SK-N-DZ (cell line): Measurements from ENCODE around the gene TNRC6C.
"Not testable (repeated sequence)": the region's sequence is repeated elsewhere in the genome, so short reads cannot be mapped to it uniquely, and the experiment has no call there.

ENCODE experiments used
- DNase-seq: peaks from one replicate; pipeline ENCODE4 v3.0.0-alpha.2; 2015; ENCODE audit warnings: low spot score

The TNRC6C gene

DNA sequence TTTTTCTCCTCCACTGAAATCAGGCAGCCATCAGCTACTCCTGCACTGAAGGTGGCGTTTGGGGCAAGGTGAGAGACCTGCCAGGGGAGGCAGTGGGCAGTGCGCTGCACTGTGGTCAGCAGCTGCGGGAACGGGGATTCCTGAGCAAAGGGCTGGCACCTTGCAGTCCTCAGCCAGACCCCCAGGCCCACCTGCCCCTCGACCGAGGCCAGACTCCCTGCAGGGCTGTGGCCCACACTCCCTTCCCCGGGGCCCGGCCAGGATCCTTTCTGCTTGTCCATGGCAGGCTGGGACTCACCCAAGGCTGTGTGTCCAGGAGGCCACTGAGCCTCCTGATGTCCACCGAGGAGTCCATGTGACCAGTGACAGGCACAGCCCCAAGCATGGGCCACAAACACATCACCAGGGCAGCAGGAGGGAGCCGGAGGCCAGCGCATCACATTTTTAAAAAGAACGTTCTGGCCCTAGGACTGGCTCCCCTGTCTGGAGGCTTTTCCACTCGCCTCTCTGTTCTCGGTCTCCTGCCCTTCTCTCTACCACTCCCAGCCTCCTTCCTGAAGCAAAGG, 28.5 kb upstream of the TNRC6C start:
- no peak for DNase-seq

DNA sequence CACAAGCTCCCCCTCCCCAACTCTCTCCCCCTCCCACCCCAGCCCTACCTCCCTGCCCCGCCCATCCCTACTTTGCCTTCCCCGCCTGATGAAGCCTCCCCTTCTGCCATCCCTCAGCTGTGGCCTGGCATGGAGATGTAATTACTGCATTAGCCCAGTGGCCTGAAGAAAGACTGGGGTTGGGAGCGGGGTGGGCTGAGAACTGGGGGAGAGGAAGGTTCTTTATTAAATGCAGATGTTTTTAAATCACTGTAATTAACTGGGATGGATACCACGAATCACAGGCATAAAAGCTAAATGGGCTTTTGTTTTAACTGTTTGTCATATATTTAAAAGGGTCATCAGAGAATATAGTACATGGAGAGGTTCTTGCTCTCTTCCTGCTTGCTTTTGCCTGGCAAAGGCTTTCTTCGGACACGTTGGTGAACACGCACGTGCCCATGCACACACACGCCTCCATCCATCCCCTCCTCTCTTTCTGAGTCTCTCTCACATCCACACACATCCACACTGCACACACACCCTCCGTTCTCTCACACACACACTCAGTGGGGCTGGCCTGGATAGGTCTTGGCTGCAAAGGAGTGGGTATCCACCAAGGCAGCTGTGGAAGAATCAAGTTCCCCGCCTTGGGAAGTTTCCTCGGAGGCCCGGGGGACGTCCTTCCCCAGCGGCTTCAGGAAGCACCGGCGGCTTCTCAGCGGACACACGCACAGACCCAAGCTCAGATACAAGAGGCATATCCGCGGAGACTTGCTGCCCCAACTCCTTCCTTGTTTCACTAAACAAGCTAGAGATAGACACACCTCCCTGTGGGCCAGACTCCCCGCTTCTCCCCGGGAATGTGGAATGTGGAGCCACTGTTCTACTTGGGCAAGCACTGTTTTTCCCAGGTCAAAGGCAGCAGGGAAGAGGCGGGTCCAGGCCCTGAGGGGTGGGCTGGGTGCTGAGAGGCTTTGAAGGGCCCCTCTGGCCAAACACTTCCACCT, 27.4 kb upstream of the TNRC6C start:
- DNase-seq: no peak

DNA sequence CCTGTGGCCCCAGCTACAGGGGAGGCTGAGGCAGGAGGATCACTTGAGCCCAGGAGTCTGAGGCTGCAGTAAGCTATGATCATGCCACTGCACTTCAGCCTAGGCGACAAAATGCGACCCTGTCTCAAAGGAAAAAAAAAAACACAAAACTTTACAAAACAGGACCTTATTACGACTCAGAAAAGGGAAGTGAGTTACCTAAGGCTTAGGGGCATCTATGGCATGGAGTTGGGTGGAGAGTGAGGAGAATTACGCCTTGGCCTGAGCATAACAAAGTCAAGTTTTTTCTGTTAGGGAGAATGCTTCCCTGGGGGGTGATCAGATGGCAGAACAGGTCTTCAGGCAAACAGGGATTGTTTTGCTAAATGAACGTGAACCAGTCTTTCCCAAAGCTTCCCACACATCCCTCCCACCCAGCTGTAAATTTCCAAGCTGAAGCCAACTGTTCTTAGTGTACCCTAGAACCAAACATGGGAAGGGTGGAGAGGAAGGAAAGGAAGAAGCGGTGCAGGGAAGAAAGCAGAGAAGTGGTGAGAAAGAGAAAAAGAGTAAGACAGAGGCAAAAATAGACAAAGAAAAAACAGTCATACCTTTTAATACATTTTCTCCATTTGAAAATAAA, 24.6 kb upstream of the TNRC6C start:
- DNase-seq: no peak

DNA sequence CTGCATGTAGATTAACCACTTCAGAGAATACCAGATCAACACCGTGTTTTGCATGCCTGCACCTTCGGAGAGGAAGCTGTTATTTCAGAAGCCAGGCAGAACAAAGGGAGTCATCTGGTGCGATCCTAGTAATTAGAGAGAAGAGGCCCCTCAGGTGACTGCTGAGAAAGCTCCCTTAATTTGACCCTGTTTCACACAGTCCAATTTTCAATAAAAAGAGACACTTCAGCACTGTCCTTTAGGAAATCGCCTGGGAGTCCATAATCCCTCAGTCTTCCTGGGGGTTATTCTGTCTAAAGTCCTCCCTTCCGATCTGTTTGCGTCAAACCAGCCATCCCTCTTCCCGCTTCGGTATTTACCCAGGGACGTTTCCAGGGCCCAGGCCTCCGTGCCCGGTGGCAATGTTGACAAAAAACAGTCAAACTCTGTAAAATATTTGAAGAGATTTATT, 23.4 kb upstream of the TNRC6C start:
- no peak for DNase-seq

DNA sequence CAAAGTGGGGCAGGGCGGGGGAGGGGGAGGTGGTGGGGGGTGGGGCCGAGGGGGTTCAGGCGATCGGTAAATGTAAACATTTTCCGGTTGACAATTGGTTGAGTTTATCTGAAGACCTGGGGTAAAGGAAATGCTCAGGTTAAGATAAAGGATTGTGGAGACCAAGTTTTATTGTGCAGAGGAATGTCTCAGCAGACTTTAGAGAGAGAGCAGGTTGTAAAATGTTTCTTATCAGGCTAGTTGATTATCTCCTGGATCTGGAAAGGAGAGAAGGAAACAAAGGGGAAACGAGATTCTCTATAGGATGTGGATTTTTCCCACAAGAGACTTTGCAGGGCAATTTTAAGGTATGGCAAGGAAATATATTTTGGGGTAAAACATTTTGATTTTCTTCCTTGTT, 22.8 kb upstream of the TNRC6C start:
- DNase-seq: not testable (repeated sequence)

DNA sequence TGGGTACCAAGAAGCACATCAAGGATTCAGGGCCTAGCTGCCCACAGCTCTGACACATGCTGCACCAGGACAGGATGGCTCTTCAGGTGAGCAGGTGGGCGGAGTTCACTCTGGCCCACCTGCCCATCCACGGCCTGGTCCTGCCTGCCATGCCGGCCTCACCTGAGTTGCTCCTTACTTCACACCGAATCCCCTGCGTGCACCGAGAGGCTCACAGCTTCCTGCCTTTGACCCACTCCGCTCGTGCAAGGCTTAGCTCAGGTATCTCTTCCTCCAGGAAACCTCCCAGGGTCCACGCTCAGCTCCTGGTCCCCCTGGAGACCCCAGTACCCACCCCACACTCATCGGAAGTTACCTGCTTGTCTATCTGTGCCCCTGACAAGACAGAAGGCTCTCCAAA, 21.6 kb upstream of the TNRC6C start:
- DNase-seq: no peak

DNA sequence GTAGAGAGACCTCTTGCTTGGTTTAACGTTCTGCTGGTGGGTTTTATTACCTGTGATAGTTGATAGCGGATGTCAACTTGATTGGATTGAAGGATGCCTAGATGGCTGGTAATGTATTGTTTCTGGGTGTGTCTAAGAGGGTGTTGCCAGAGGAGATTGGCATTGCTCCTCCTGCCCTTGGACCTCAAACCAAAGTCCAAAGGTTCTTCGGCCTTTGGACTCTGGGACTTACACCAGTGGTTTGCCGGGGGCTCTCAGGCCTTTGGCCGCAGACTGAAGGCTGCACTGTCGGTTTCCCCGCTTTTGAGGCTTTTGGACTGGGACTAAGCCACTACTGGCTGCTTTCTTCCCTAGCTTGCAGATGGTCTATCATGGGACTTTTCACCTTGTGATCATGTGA, 17.5 kb upstream of the TNRC6C start:
- DNase-seq: no peak

DNA sequence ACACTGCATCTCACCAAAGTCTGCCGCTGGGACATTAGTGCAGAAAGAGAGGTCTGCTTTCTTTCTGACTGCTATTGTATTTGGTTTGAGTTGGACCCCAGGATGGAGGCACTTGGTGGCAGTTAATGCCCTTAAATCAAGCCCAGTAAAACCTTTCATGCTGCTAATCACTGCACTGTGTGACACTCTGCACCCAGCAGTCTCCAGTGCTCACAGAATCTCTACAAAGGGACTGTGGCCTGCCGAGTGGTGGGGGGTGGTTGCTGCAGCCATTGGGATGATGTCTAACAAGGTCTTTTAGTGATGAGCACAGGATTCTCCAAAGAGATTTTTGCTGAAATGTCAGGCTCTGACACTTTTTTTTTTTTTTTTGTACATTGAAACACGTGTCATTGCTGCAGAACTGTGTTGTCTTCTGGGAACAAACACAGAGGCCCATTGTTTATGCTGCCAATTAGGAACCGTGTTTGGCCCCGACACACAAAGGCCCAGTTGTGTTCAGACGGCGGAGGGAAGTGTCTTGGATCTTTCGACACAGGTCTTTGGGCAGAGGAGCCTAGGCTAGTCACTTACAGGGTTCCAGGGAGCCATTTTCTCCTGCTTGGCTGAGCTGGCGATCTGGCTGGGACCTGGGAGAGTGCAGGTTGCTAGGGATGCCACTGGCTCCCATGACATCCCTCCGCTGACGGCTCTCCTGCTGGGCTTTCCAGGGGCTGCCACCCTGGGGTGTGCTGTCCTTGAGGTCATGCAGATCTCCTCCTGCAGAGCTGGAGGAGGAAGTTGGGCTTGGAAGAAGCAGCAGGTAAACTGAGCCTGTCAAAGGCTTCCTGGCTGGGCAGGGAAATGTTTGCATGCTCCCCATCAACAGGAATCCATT, 16.2 kb upstream of the TNRC6C start:
- DNase-seq: no peak

DNA sequence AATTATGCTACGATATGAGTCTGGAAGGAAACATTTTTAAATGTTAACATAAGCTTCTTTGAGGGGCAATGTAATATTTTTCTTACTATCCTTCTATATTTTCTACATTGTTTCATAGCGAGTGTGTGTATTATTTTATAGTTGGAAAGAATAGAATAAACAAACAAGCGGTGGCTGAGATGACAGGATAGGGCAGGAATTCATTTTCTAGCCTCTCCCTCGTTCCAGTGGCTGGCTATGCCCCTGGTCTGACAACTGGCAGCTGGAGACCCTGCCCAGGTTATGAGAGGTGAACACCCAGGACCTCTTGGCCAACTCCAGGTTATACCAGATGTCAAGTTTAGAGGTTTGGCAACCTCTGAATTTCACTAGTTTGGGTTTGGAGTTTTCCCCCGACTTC, 14.5 kb upstream of the TNRC6C start:
- no peak for DNase-seq

DNA sequence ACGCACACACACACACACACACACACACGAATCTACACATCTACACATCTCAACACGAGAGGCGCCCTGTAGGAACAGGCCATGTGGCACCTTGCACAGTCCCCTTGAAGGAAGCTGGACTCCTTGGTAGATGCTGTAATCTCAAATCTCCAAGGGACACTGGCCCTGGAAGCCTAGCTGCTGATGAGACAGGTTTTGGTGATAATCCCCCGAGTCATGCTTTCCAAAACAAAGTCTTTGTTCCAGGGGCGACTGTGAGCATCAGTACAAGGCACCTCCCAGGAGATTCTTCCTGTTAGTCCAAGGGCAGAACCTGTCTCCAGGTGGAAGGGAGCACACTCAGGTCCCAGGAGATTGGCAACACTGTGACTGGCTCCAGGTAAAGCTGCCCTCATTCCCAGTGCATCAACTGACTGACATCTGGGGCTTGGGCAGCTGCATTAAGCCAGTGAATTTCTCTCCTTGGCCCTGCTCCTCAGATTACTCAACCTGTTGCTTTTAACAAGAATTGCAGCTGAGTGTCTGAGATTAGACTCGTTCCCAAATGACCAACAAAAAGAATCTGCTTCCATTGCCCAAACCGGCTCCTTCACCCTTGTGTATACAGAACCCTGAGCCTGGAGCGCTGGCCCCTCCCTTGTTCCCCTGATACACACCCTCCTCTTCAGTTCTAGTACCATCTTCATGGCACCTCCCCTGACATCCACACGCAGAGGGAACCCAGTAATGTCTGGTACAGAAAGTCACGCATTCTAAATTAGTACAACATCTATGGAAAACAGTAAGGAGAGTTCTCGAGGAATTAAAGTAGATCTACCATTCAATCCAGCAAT, 13.9 kb upstream of the TNRC6C start:
- no peak for DNase-seq

DNA sequence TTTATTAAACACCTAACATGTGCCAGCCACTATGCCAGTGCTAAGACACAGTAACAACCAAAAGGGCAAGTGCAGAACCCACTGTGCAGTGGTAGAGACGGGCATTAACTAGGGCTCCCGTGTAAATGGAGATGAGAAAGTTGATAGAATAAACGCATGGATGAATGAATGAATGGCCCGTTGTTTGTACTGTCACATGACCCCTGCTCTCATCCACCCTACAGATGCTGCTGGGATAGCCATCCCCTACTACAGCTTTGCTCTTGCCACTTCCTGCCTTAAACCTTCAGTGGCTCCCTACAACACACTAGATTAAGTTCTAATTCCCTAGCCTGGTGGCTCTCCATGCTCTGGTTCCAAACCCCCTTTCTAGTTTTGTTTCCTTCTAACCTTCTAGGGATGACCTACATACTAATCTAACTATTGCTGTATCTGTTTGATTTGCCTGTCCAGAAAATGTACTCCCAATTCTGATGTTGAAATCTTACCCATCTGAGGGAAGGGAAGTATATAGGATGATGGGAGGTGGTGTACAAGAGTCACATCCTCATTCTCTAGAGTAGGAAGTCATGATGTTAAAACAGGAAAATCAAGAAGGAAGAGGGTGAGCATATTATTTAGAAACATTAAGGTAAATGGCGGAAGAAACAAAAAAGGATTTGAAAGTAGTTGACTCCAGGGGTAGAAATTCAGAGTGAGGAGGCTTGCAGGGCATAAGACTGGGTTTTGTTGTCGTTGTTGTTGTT, 11.4 kb upstream of the TNRC6C start:
- DNase-seq: no peak

DNA sequence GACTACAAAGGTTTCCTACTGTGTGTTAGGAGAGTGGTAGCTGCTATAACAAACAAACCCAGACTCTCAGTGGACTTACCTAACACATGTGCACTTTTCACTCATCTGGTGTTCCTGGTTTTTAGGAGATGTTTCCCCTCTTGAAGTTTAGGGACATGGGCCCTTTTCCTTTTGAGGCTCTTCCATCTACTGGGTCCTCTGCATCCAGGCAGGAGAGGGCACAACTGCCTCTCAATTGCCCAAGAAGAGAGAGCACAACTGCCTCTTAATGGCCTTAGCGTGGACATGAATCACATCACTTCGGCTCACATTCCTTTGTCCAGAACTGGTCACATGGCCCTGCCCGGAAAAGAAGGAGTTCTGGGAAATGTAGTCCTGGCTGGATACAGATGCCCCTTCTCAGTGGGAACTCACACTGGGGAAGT, 9.8 kb upstream of the TNRC6C start:
- peak; percentile 61 for DNase-seq

DNA sequence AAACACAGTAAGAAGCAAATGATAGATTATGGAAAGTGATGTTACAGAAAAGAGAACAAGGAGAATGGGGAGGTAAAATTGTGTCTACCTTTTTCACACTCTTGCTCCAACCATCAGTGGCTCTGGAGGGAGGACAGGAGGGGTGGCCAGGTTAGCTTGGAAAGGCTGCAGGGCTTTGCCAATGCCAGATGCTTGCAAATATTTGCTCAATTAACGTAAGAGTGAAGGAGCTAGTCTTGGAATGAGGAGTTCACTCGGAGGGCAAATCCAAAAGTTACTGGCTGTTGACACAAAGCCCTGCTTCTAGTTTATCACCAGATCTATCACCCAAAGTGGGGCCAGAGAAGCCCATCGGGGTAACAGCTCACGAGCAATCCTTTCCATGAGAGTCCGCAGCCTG, 7.4 kb upstream of the TNRC6C start:
- DNase-seq: no peak

DNA sequence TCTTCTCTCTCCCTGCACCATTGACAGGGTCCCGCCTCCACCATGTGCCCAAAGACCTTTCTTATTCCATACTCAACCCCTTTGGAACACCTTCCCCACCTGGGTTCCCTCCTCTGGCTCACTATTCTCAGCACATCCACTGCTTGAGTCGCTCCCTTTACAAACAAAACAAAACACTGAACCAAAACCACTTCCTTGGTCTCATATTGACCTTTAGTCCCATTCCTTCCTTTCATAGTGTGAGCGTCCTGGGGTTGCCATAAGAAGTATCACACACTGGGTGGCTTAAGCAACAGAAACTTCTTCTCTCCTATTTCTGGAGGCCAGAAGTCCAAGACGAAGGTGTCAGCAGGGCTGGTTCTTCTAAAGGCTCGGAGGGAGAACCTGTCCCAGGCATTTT, 6.1 kb upstream of the TNRC6C start:
- DNase-seq: no peak

DNA sequence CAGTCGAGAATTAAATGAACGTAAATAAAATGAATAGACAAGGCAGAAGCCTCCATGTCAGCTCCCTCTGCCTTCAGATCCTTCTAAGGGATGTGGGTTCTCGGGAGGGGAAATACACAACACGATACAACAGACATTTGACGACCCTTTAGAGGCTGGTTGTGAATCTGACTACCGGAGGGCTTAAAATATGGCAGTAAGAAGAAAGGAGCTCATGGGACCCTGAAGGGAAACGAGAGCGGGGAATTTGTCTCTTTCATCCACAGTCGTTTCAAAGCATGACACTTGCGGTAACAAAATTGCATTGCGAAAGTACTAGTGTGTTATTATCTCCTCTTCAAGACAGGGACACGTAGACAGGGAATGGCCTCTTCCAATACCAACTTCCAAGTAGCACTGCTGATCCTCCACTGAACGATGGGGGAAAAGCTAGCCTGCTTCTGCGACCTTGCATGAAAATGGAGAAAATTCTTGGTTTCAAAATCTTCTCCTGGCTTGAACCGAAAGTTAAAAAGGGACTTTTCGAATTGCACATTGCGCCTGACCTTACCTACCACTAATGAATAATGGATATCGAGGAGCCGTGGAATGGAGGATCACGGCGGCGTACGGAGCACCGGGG, 1.2 kb upstream of the TNRC6C start:
- DNase-seq: peak; percentile 30

DNA sequence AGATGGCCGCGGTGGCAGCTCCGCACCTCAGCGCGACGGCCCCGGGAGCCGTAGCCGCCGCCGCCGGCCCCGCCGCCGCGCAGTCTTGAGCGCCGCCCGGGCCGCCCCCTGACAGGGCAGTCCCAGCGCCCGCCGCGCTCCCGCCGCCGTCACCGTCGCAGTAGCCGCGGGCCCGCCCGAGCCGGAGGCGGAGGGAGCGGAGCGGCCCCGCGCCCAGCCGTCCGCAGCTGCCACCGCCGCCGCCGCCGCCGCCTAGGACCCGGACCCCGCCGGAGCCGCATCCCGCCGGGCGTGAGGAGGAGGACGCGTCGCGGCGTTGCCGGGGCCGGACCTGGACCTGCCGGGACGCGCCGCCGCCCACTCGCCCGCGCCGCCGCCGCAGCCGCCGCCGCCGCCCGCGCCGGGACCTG, 218 bp downstream of the TNRC6C start:
- no peak for DNase-seq

DNA sequence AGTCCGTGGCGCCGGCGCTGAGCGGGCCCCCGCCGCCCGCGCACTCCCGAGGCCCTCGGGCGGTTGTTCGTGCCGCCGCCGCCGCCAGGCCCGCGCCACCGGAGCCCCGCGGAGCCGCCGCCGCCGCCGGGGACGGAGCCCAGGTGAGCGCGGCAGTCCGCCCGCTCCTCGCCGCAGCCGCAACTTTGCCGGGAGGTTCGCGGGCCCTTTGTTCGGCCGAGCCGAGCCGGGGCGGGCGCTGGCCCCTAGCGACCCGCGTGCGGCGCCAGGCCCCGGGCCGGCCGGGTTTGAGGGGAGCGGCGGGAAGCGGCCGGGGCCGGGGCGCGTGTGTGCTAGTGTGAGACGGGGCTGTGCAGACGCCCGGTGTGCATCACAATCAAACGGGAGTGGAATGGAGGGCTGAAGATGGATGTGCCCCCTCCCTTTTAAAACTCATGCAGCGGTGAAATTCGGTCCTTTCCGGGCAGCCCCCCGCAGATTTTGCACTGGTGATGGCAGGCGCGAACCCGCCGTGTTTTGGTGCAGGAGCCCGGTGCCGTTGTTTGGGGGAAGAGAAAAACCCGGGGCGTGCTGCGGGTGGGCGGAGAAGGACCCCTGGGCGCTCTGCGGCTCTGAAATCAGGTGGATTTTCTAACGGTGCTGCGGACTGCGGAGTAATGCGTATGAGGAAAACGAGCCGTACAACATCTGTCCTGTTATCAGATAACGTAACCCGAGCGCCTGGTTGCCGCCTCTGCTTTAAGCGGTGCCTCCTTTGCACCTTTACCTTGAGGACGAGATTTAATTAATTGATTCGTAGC, 823 bp downstream of the TNRC6C start:
- DNase-seq: peak; percentile 38

DNA sequence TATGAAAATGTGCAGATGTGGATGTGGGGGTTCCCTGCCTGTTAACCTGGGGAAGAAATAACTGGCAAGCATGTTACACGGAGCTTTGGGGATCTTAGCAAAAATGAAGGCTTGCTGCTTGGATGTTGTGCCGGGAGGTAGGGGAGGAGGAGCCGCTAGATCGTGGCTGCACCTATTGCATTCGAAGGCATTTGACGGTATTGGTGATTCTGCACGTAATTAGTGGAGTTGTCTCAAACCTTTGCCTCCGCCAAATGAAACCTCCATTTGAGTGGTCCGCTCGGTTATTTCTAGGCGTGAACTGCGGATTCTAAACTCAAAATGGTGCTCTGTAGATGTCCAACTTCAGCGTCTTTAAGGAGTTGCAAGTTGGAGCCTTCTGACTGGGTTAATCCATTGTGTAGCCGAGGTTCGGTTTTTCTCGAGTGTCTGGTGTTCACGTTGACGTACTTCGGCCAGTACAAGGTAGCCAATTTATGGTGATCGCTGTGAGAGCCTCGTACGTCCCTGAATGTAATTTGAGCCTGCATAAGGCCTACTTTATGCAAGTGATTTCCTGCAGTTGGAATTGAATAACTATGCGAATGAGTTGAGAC, 1.5 kb downstream of the TNRC6C start:
- DNase-seq: peak; percentile 51
